ENCODE measurements around the gene THAP7. TPM values are rescaled to one million over a fixed set of nuclear protein-coding genes. Genes with fewer than 3 reads are reported as not detected.
"Not testable (repeated sequence)": the region's sequence is repeated elsewhere in the genome, so short reads cannot be mapped to it uniquely, and the experiment has no call there.

The THAP7 gene
- polyA plus RNA-seq, 1 donor, result 19.8 TPM

GRCh38 chr22:20978419-20978818 lies 23.5 kb downstream of the THAP7 start:
- no peak for DNase-seq

GRCh38 chr22:20977516-20978170 lies 24.3 kb downstream of the THAP7 start:
- no peak for DNase-seq

GRCh38 chr22:20977019-20977418 lies 24.9 kb downstream of the THAP7 start:
- DNase-seq, result no peak

GRCh38 chr22:20976291-20976877 lies 25.5 kb downstream of the THAP7 start:
- no peak for DNase-seq

- DNase-seq, result no peak
Observed at GRCh38 chr22:20975541-20976290, 26.2 kb downstream of the THAP7 start.

- DNase-seq, result no peak
Observed at GRCh38 chr22:20974336-20974955, 27.5 kb downstream of the THAP7 start.

GRCh38 chr22:20973634-20974286 lies 28.2 kb downstream of the THAP7 start:
- no peak for DNase-seq

GRCh38 chr22:20972933-20973577 lies 28.9 kb downstream of the THAP7 start:
- DNase-seq, result no peak

GRCh38 chr22:20972014-20972694 lies 29.8 kb downstream of the THAP7 start:
- DNase-seq, result not testable (repeated sequence)

GRCh38 chr22:20970939-20971657 lies 30.8 kb downstream of the THAP7 start:
- no peak for DNase-seq

- no peak for DNase-seq
Observed at GRCh38 chr22:20968281-20968977, 33.5 kb downstream of the THAP7 start.

- DNase-seq, result no peak
Observed at GRCh38 chr22:20967697-20968211, 34.2 kb downstream of the THAP7 start.

- DNase-seq, result no peak
Observed at GRCh38 chr22:20966883-20967696, 34.8 kb downstream of the THAP7 start, which contains the start of gene AIFM3. Gene AIFM3 (plus strand): TSS chr22:20967255. CDS start chr22:20967945, 690 bp downstream.

GRCh38 chr22:20965888-20966855 lies 35.7 kb downstream of the THAP7 start:
- DNase-seq, result no peak

GRCh38 chr22:20965104-20965887 lies 36.6 kb downstream of the THAP7 start:
- DNase-seq, result no peak

GRCh38 chr22:20964799-20965103 lies 37.2 kb downstream of the THAP7 start:
- DNase-seq, result no peak
